HCT116 (cell line): Measurements from ENCODE around the gene NEUROD6. TPM values are rescaled to one million over a fixed set of nuclear protein-coding genes. Genes with fewer than 3 reads are reported as not detected.

Source experiments
- ATAC-seq: fragments of 200-7000 bp; cut with Tn5 transposase; 2 replicates; pipeline ENCODE4 v1.9.1; 2020; ENCODE audit warnings: mild to moderate bottlenecking, moderate library complexity
- BruUV-seq: library from RNA; stranded (reverse); fragments of 400-500 nt; replicated peaks from 2 replicates; lab custom pipeline; 2021; lab: Mats Ljungman, UMichigan
- CTCF ChIA-PET: fragments of 300-600 bp; sonication (Branson Sonifier 250); formaldehyde crosslinking; loops from one replicate; lab custom pipeline; 2021; ENCODE audit warnings: antibody characterized with exemption; lab: Charles Lee
- POLR2A ChIA-PET: fragments of 300-600, 350-600 bp; sonication (Branson Sonifier 250); formaldehyde crosslinking; loops from one replicate; lab custom pipeline; 2021; ENCODE audit warnings: antibody characterized with exemption; lab: Charles Lee
- RAD21 ChIA-PET, 2 experiments: fragments of 300-600 bp; sonication (Branson Sonifier 250); formaldehyde crosslinking; loops; one replicate each; lab custom pipeline; 2023; ENCODE audit warnings: low total read pairs in 2 of 2; ENCODE audit not compliant: uncharacterized antibody in 2 of 2, unreplicated experiment in 2 of 2, low non-redundant PET in 1 of 2; lab: Charles Lee
- DNase-seq: peaks from one replicate; pipeline ENCODE4 v3.0.0-alpha.2; 2010; ENCODE audit warnings: low read depth, low spot score
- H2AFZ ChIP-seq: fragments of 200-600 bp; shearing (Covaris generic), sonication (generic); 2 replicates; pipeline ENCODE4 v1.6.1; 2017; ENCODE audit warnings: low read depth, mixed run types, mixed read lengths, antibody characterized with exemption, low read length; ENCODE audit not compliant: poor library complexity, severe bottlenecking
- H3K27ac ChIP-seq: 2 replicates; pipeline ENCODE4 v1.5.1; 2012; ENCODE audit warnings: low read depth, low read length
- H3K27me3 ChIP-seq: fragments of 200-600 bp; sonication (generic); 2 replicates; pipeline ENCODE4 v1.6.1; 2016; ENCODE audit warnings: mixed run types, low read length, mixed read lengths; ENCODE audit not compliant: insufficient read depth
- H3K36me3 ChIP-seq, 2 experiments: fragments of 200-500 bp in 1 of 2; fragments of 200-600 bp in 1 of 2; sonication (Bioruptor generic) in 1 of 2; sonication (generic) in 1 of 2; 2 replicates each; pipeline versions ENCODE4 v1.5.1 to v1.6.1; 2014 to 2016; ENCODE audit warnings: low read length in 2 of 2, inconsistent platforms in 1 of 2, mixed read lengths in 1 of 2, mixed run types in 1 of 2; ENCODE audit not compliant: insufficient read depth in 2 of 2, control insufficient read depth in 1 of 2
- H3K4me1 ChIP-seq, 2 experiments: fragments of 200-600 bp in 1 of 2; sonication (generic) in 1 of 2; 2 replicates each; pipeline versions ENCODE4 v1.5.1 to v1.6.1; 2012 to 2017; ENCODE audit warnings: low read length in 2 of 2, inconsistent platforms in 1 of 2, mild to moderate bottlenecking in 1 of 2, mixed read lengths in 1 of 2, mixed run types in 1 of 2, moderate library complexity in 1 of 2; ENCODE audit not compliant: insufficient read depth in 2 of 2, control insufficient read depth in 1 of 2
- H3K4me2 ChIP-seq: fragments of 200-600 bp; sonication (generic); 2 replicates; pipeline ENCODE4 v1.6.1; 2017; ENCODE audit warnings: mixed run types, low read length, mixed read lengths
- H3K4me3 ChIP-seq, 2 experiments: fragments of 200-600 bp in 1 of 2; sonication (generic) in 1 of 2; replicated peaks in 1 of 2; 2 replicates each; pipeline ENCODE4 v1.5.1; 2011 to 2016; ENCODE audit warnings: low read length in 2 of 2, control low read depth in 1 of 2, low read depth in 1 of 2, mild to moderate bottlenecking in 1 of 2, mixed read lengths in 1 of 2, mixed run types in 1 of 2
- H3K79me2 ChIP-seq: fragments of 200-600 bp; sonication (generic); 2 replicates; pipeline ENCODE4 v1.6.1; 2017; ENCODE audit warnings: mild to moderate bottlenecking, mixed run types, low read length, moderate library complexity, mixed read lengths; ENCODE audit not compliant: insufficient read depth
- H3K9ac ChIP-seq: fragments of 200-600 bp; sonication (generic); 2 replicates; pipeline ENCODE4 v1.6.1; 2016; ENCODE audit warnings: low read length, mixed read lengths
- H3K9me2 ChIP-seq: fragments of 200-600 bp; sonication (generic), shearing (Covaris generic); 2 replicates; pipeline ENCODE4 v1.6.1; 2017; ENCODE audit warnings: mixed run types, mild to moderate bottlenecking, moderate library complexity; ENCODE audit not compliant: insufficient read depth
- H3K9me3 ChIP-seq, 2 experiments: fragments of 200-500 bp in 1 of 2; fragments of 200-600 bp in 1 of 2; sonication (Bioruptor generic) in 1 of 2; sonication (generic) in 1 of 2; 2 replicates each; pipeline ENCODE4 v1.6.1; 2014 to 2017; ENCODE audit warnings: low read length in 2 of 2, mixed read lengths in 2 of 2, inconsistent platforms in 1 of 2, low read depth in 1 of 2, mild to moderate bottlenecking in 1 of 2, mixed run types in 1 of 2, moderate library complexity in 1 of 2; ENCODE audit not compliant: control insufficient read depth in 1 of 2, insufficient read depth in 1 of 2
- H4K20me1 ChIP-seq: fragments of 200-600 bp; sonication (generic), shearing (Covaris generic); 2 replicates; pipeline ENCODE4 v1.6.1; 2017; ENCODE audit warnings: mixed run types, mild to moderate bottlenecking, moderate library complexity; ENCODE audit not compliant: insufficient read depth
- EGR1 ChIP-seq: IDR thresholded peaks from 2 replicates; pipeline ENCODE4 v1.6.1; 2012; ENCODE audit warnings: low read depth
- ELF1 ChIP-seq: IDR thresholded peaks from 2 replicates; pipeline ENCODE4 v1.6.1; 2012; ENCODE audit warnings: low read depth, borderline replicate concordance
- EZH2 ChIP-seq: fragments of 200-600 bp; sonication (generic); IDR thresholded peaks from 2 replicates; pipeline ENCODE4 v1.6.1; 2017; ENCODE audit warnings: antibody characterized with exemption, mixed run types
- EZH2phosphoT487 ChIP-seq: fragments of 200-600 bp; IDR thresholded peaks from 2 replicates; pipeline ENCODE4 v1.6.1; 2018; ENCODE audit warnings: antibody characterized with exemption, borderline replicate concordance
- FOSL1 ChIP-seq: IDR thresholded peaks from 2 replicates; pipeline ENCODE4 v1.6.1; 2012; ENCODE audit warnings: low read depth
- JUND ChIP-seq: IDR thresholded peaks from 2 replicates; pipeline ENCODE4 v1.6.1; 2012
- MAX ChIP-seq: IDR thresholded peaks from 2 replicates; pipeline ENCODE4 v1.6.1; 2012
- POLR2A ChIP-seq: IDR thresholded peaks from 2 replicates; pipeline ENCODE4 v1.7.0; 2011; ENCODE audit warnings: borderline replicate concordance; ENCODE audit not compliant: insufficient read depth, insufficient read length; ENCODE audit errors: extremely low read depth
- RAD21 ChIP-seq: IDR thresholded peaks from 2 replicates; pipeline ENCODE4 v1.6.1; 2012; ENCODE audit warnings: low read depth, mild to moderate bottlenecking
- REST ChIP-seq: IDR thresholded peaks from 2 replicates; pipeline ENCODE4 v1.6.1; 2012; ENCODE audit warnings: low read depth
- SIN3A ChIP-seq: IDR thresholded peaks from 2 replicates; pipeline ENCODE4 v1.6.1; 2012; ENCODE audit warnings: low read depth
- SP1 ChIP-seq: IDR thresholded peaks from 2 replicates; pipeline ENCODE4 v1.6.1; 2012; ENCODE audit warnings: low read depth
- TCF7L2 ChIP-seq: IDR thresholded peaks from 2 replicates; pipeline ENCODE4 v1.7.0; 2011; ENCODE audit warnings: borderline replicate concordance, inconsistent platforms; ENCODE audit not compliant: insufficient read depth, insufficient read length; ENCODE audit errors: extremely low read depth
- ZBTB33 ChIP-seq: IDR thresholded peaks from 2 replicates; pipeline ENCODE4 v1.6.1; 2011; ENCODE audit warnings: mild to moderate bottlenecking, low read length, moderate library complexity; ENCODE audit not compliant: insufficient replicate concordance; ENCODE audit errors: extremely low read depth
- ZFX ChIP-seq: fragments of 450-650 bp; IDR thresholded peaks from 2 replicates; pipeline ENCODE4 v1.6.1; 2017
- ZNF274 ChIP-seq: fragments of 200-500 bp; sonication (Bioruptor generic); IDR thresholded peaks from 2 replicates; pipeline ENCODE4 v1.6.1; 2014; ENCODE audit warnings: mild to moderate bottlenecking, low read depth, low read length, inconsistent platforms
- intact Hi-C: fragments of 100-400 bp; cut with micrococcal nuclease; formaldehyde crosslinking; loops from 2 replicates; pipeline ENCODE4 v1.10.0; 2022
- total RNA-seq: library from RNA; stranded (reverse); gene quantifications from one replicate; pipeline ENCODE4 v1.2.1, GENCODE V29; 2021; ENCODE audit not compliant: unreplicated experiment

The NEUROD6 gene
- total RNA-seq, 1 experiment from 2014 or later = not detected

DNA sequence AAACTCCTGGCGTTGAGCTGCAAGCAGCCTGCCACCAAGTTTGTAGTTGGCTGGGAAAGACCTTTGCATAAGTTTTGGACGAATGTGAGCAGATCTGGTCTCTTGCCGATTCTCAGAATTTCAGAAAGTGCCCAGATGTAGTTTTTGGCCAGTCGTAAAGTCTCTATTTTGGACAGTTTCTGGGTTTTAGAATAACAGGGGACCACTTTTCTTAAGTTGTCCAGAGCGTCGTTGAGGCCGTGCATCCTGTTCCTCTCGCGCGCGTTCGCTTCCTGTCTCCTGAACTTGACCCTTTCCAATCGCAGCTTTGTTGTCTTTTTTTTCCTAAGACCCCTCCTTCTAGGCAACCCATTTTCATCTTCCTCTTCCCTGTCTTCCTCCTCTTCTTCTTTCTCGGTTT, 1.8 kb downstream of the NEUROD6 start:
- no peak overlapping the region for H2AFZ ChIP-seq
- no peaks in the 10 kb centered on the region for H3K9me3 ChIP-seq
- intact Hi-C loops = no loop called here
- ATAC-seq = no peak
- no peak for TF ChIP-seq RAD21
- no peak for TF ChIP-seq POLR2A
- no peak for TF ChIP-seq MAX
- TF ChIP-seq EGR1 = no peak
- TF ChIP-seq TCF7L2 = no peak
- TF ChIP-seq REST = no peak
- TF ChIP-seq ELF1 = no peak
- no peak for TF ChIP-seq ZFX
- TF ChIP-seq FOSL1 = no peak
- no peak for TF ChIP-seq ZBTB33
- TF ChIP-seq ZNF274 = no peak
- TF ChIP-seq EZH2phosphoT487 = no peak
- no peak for TF ChIP-seq JUND
- no peak for TF ChIP-seq EZH2
- TF ChIP-seq SP1 = no peak
- TF ChIP-seq SIN3A = no peak
- no peak overlapping the region for H3K27ac ChIP-seq
- H3K9ac ChIP-seq = no peak overlapping the region
- no peaks in the 10 kb centered on the region for H4K20me1 ChIP-seq
- no peaks in the 10 kb centered on the region for H3K4me1 ChIP-seq
- no peak for DNase-seq
- H3K36me3 ChIP-seq = no peaks in the 10 kb centered on the region
- H3K4me3 ChIP-seq = no peak overlapping the region
- RAD21 ChIA-PET = no interaction called here
- no peak overlapping the region for H3K4me2 ChIP-seq
- no TSS peak for BruUV-seq
- CTCF ChIA-PET = no interaction called here
- no peaks in the 10 kb centered on the region for H3K79me2 ChIP-seq
- peaks cover 21% of the 10 kb centered on the region for H3K27me3 ChIP-seq
- H3K9me2 ChIP-seq = no peaks in the 10 kb centered on the region
- POLR2A ChIA-PET = no interaction called here
